ENCODE measurements around the gene GOSR2. TPM values are rescaled to one million over a fixed set of nuclear protein-coding genes. Genes with fewer than 3 reads are reported as not detected.

GOSR2 gene
- total and polyA plus RNA-seq, 5 experiments from 2014 or later: 36.4 to 89.0 (median 52.0) TPM

- Mint-ChIP-seq H3K4me3 (no peak overlapping the region), H3K27me3 (peaks cover 0 to 10% (median 2%) of the 10 kb centered on the region in 5 donors), H3K9me3 (no peaks in the 10 kb centered on the region), H3K36me3 (peaks cover 0 to 4% (median 3%) of the 10 kb centered on the region in 3 donors), H3K4me1 (peaks cover 0 to 5% (median 0%) of the 10 kb centered on the region in 4 donors), H3K27ac (no peak overlapping the region)
- ATAC-seq (no peak), DNase-seq (no peak)
- POLR2A ChIA-PET: no interaction called here
These were observed 66.9 kb downstream of the GOSR2 start for GRCh38 chr17:46989637-46990431.

GRCh38 chr17:46991617-46992016, 68.7 kb downstream of the GOSR2 start:
- ATAC-seq (no peak), DNase-seq (no peak)
- POLR2A ChIA-PET: no interaction called here
- H3K27ac Mint-ChIP-seq: peak overlapping the region in 1 of 10 donors; percentile 25
- peaks cover 0 to 10% (median under 1%) of the 10 kb centered on the region in 5 donors for H3K27me3 Mint-ChIP-seq
- no peaks in the 10 kb centered on the region for H3K9me3 Mint-ChIP-seq
- H3K4me1 Mint-ChIP-seq: peaks cover 0 to 9% (median 1%) of the 10 kb centered on the region in 4 donors
- H3K4me3 Mint-ChIP-seq: no peak overlapping the region
- H3K36me3 Mint-ChIP-seq: peaks cover 0 to 3% (median 1%) of the 10 kb centered on the region in 3 donors

Small RNA genes lying within 50 kb of the gene (microRNA-seq; reads per million reads assigned to microRNA genes)
- gene MIR5089 (ENCODE audit: borderline microRNAs expressed): not detected

Other genes with a start within 250 kb of the GOSR2 start
- not detected for gene WNT3, start 104.5 kb upstream of the GOSR2 start, total RNA-seq
- gene WNT3, start 104.5 kb upstream of the GOSR2 start, polyA plus RNA-seq: not detected
- gene WNT9B, start 71.6 kb upstream of the GOSR2 start, total RNA-seq: not detected
- gene WNT9B, start 71.6 kb upstream of the GOSR2 start, polyA plus RNA-seq: not detected
- not detected for gene RPRML, start 56.1 kb downstream of the GOSR2 start, total RNA-seq
- not detected for gene RPRML, start 56.1 kb downstream of the GOSR2 start, polyA plus RNA-seq

Measured in naive thymus-derived CD8-positive, alpha-beta T cell (primary cell).